HG03064 (cell line): ENCODE data around the gene ARPC1B.
"Not testable (repeated sequence)": the region's sequence is repeated elsewhere in the genome, so short reads cannot be mapped to it uniquely, and the experiment has no call there.

Source experiments
- ATAC-seq: cut with Tn5 transposase; IDR thresholded peaks from one replicate; pipeline ENCODE4 v1.9.1; 2021; ENCODE audit warnings: low read depth; ENCODE audit not compliant: unreplicated experiment

Gene ARPC1B

DNA sequence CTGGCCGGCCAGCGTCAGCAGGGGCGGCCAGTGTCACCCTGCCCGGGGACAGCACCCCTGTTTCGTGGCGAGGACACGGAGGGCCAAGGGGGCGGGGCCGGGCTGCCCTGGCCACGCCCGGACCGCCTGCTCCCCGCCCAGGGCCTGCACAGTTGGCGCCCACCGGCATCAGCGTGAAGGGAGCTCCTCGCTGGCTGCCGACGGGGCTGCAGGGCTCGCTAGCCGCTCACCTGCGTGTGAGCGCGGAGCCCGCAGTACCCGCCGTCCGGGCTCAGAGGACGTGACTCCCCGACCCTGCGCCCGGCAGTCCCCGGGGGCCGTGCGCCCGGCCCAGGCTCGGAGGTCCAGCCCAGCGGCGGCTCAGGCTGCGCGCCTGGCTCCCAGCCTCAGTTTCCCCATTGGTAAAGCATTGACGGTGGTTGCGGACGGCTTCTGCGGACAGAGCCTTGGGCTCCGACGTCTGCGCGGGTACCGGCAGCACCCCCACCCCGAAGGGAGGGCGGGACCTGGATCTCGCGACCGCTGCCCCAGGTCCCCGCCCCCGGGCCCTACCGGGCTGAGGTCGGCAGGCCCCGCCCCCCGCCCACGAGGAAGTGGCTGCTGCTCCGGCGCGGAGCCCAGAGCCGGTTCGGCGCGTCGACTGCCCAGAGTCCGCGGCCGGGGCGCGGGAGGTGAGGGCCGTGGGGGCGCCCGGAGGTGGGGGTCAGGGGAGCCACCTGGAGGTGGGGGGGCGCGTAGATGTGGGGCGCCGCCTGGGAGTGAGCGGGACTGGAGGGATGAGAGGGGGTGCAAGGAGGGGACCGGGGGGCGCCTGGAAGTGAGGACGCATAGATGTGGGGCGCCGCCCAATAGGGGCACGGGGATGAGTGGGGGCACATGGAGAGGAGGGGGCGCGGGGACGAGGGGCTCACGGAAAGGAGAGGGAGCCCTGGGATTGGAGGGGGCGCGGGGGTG is at the start of gene ARPC1B:
Gene ARPC1B, plus strand, starts transcription at position 620 of the 954 bp plus-strand sequence. CDS start 10,985 bp downstream, outside the sequence.
- peak; percentile 52 for ATAC-seq

DNA sequence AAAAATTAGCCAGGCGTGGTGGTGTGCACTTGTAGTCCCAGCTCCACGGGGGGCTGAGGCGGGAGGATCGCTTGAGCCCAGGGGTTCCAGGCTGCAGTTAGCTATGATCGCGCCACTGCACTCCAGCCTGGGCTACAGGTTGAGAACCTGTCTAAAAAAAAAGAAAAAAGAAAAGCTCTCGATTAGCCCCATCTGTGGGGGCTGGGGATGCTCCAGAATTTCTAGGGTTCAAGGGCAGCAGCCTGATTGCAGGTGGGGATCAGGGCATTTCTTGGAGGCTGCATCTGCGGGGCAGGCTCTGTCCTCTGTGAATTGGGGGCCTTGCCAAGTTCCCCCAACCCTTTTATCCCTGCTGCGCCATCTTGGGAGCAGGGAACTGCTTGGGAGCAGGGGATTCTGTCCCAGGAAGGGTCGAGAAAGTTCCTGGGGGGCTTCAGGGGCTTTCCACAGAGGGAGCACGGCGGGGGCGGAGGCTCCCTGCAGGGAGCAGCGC is 49.5 kb upstream of the ARPC1B start:
- ATAC-seq, result no peak

DNA sequence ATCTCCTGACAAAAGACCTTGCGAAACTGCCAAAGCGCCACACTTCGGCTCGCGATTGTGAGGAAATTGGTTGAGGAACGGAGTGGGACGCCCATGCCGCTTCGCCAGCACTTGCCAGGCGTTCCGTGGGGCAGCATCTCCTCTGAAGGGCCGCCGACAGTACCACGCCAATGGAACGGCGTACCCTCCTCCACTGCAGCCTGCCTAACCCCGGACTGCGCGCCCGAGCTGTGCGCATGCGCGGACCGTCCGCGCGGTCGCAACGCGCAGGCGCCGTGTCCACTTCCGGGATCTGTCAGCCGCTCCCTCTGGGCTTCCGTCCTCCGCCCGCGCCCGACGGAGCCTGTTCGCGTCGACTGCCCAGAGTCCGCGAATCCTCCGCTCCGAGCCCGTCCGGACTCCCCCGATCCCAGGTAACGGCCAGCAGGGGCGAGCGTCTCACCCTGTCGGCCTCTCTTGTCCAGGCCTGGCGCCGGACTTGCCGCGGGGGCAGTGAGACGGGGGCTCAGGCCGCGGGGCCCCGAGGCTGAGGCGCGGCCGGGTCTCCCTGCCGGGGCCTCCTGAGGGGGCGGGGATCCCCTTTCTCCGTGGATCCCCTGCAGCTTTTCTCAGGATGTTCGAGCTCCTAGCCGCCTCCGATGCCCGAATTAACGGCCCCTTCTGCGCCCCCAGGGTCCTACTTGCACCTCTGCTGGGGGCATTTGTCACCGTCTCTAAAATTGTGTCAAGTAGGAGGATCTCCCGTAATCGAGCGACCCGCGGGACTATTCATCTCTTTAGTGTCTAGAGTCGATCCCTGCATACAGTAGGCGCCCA is 48.7 kb upstream of the ARPC1B start, which contains the start of gene ARPC1A:
Gene ARPC1A, plus strand, starts transcription at position 307 of the 816 bp plus-strand sequence. CDS start 7,456 bp downstream, outside the sequence.
- peak; percentile 80 for ATAC-seq

DNA sequence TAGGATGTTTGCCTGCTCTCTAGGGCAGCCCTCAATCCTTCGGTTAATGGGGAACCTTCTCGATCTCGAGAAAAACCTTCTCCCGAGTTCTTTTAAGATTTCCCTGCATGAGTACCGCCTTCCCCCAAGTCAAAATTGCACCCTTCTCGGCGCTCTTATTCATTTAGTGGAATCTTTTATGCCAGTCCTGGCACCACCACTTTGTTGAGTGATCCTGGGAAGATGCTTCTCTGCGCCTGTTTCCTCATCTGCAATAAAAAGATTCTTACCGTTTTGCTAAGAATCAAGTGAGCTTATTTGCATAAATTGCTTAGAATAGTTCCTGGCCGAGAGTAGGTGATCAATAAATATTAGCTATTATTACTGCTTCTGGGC is 48.1 kb upstream of the ARPC1B start:
- no peak for ATAC-seq

DNA sequence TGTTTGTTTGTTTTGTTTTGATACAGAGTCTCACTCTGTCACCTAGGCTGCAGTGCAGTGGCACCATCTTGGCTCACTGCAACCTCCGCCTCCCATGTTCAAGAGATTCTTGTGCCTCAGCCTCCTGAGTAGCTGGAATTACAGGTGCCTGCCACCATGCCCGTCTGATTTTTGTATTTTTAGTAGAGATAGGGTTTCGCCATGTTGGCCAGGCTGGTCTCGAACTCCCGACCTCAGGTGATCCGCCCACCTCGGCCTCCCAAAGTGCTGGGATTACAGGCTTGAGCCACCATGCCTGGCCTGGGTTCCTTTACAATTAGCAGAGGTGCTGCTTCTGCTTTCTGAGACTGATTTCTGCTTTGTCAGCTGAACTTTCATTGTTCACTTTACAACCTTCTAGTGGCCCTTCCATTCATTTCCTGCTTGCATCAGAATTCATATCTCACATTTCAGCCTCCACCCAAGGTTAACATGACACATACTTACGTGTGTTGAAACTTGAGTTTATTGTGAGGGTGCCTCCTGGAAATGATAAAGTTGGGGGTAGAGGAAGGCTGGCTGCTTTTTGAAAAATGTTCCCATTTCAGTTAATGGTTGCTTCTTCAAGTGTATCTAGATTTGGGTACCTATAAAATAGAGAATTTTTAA is 44.1 kb upstream of the ARPC1B start:
- ATAC-seq, result not testable (repeated sequence)

DNA sequence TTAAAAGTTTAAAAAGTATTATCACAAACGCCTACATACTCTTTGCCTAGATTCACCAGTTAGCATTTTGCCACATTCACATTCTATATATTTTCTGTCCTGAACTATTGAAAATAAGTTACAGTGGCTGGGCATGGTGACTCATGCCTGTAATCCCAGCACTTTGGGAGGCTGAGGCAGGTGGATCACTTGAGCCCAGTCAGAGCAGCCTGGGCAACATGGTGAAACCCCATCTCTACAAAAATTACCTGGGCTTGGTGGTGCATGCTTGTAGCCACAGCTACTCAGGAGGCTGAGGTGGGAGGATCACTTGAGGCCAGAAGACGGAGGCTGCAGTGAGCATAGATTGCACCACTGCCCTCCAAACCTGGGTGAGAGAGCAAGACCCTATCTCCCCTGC is 43.5 kb upstream of the ARPC1B start:
- no peak for ATAC-seq

DNA sequence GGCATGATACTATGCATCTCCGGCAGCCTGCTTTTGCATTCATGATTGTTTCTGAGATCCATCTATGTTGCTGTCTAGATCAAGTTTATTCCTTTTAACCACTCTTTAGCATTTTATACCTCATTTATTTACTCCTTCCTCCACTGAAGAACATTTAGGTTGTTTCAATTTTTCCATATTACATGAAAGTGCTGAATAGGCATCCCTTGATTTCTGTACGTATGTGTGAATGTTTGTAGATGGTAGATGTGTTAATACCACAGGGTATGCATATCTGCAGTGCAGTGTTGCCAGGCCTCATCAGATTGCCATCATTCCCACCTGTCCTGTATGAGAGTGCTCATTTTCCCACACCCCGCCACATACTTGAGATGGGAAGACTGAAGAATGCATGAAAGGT is 34.9 kb upstream of the ARPC1B start:
- ATAC-seq, result no peak

DNA sequence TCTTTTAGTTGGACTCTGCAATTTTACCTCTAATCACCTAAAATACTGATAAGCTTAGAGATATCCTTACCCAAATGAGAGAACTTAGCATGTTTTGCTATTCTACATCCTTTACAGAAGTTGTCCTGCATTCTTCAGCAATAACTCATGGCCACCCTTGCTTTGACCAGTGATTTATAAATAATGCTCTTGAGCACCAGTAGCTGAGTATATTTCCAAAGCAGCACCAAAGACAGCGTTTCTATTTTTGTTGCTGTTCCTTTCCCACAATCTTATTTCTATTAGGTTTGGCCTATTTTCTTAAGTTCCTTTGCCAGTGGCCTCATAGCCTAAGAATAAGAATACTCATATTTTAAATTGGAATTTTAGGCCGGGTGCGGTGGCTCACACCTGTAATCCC is 33.9 kb upstream of the ARPC1B start:
- no peak for ATAC-seq

DNA sequence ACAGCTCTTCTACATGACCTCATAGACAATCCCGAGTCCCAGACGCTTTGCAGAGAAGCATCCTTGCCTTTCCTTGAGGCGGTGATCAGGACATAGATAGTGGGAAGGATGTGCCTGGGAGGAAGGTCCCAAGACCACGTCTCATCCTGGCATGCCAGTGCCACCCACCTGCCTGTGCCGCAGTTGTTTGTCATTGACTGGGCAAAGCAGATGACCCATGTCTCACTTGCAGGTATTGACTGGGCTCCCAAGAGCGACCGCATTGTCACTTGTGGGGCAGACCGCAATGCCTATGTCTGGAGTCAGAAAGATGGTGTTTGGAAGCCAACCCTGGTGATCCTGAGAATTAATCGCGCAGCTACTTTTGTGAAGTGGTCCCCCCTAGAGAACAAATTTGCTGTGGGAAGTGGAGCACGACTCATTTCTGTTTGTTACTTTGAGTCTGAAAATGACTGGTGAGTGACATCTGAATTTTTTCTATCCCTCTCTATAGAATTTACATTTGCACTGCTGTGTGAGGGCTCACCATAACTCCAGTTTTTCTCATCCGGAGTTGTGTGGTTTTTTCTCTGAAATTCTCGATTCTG is 30.4 kb upstream of the ARPC1B start:
- ATAC-seq, result no peak

DNA sequence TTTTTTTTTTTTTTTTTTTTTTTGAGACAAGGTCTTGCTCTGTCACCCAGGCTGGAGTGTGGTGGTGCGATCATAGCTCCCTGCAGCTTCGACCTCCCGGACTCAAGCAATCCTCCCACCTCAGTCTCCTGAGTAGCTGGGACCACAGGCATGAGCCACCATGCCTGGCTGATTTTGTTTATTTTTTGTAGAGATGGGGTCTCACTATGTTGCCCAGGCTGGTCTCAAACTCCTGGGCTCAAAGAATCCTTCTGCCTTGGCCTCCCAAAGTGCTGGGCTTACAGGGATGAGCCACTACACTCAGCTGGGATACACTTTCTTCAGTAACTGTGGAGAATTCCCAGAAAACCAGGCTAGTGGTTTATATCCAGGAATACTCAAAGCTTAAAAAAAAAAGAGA is 23.9 kb upstream of the ARPC1B start:
- ATAC-seq, result not testable (repeated sequence)

DNA sequence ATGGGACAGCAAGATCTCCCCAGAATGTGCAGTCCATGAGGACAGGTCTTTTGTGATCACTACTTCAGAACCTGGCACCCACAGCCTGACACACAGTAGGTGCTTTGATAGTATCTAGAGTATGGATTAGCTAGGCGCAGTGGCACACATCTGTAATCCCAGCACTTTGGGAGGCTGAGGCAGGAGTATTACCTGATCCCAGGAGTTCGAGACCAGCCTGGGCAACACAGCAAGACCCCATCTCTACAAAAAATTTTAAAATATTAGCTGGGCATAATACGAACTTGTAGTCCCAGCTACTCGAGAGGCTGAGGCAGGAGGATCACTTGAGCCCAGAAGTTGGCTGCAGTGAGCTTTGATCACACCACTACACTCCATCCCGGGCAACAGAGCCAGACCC is 22.3 kb upstream of the ARPC1B start:
- no peak for ATAC-seq

DNA sequence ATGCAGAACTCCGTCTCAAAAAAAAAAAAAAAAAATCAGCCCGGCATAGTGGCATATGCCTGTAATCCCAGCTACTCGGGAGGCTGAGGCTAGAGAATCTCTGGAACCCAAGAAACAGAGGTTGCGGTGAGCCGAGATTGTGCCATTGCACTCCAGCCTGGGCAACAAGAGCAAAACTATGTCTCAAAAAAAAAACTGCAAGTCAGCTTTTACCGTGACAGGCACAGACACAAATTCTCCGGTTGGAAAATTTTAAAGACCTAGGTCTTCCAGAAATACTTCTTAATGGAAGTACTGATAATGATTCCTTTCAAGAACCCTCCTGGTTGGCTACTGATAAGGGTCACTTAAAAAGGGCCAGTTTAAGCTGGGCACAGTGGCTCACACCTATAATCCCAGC is 19.4 kb upstream of the ARPC1B start:
- ATAC-seq, result no peak

DNA sequence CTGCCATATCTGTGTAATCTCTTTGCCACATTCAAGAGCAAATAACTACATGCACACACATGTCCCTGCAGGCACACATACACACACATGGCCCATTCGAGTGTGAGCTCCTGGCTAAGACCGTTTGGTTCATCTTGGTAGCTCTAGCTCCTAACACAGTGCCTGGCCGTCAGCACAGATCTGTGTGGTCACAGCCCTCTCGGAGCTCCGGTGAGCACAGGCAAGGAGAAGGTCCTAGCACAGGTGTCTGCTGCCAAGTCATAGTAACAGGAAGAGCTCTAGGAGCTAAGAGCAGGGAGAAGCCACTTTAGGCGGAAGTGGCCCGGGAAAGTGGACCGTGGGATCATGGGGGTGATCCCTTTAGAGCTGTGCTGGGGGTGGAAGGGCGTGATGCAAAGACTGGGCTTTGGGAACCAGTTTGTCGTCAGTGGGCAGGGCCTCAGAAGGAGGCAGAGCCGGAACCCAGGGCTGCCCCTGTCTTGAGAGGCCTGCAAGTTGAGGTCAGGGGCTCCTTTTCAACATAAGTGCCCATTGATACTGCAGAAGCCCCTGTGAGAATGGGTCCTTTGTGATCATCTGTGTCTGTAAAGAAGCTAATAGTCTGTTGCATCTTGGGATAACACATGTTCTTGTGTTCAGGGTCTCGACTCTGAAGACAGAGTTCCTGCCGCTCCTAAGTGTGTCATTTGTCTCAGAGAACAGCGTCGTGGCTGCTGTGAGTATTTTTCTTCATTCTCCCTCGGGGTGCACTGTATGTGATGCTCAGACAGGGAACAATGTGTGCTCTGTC is 16.6 kb upstream of the ARPC1B start:
- ATAC-seq, result no peak

DNA sequence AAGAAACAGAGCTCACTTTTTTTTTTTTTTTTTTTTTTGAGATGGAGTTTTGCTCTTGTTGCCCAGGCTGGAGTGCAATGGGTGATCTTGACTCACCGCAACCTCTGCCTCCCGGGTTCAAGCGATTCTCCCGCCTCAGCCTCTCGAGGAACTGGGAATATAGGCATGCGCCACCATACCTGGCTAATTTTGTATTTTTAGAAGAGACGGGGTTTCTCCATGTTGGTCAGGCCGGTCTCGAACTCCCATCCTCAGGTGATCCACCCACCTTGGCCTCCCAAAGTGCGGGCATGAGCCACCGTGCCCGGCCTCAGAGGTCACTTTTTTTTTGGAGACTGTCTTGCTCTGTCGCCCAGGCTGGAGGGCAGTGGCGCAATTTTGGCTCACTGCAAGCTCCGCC is 16.0 kb upstream of the ARPC1B start:
- not testable (repeated sequence) for ATAC-seq

DNA sequence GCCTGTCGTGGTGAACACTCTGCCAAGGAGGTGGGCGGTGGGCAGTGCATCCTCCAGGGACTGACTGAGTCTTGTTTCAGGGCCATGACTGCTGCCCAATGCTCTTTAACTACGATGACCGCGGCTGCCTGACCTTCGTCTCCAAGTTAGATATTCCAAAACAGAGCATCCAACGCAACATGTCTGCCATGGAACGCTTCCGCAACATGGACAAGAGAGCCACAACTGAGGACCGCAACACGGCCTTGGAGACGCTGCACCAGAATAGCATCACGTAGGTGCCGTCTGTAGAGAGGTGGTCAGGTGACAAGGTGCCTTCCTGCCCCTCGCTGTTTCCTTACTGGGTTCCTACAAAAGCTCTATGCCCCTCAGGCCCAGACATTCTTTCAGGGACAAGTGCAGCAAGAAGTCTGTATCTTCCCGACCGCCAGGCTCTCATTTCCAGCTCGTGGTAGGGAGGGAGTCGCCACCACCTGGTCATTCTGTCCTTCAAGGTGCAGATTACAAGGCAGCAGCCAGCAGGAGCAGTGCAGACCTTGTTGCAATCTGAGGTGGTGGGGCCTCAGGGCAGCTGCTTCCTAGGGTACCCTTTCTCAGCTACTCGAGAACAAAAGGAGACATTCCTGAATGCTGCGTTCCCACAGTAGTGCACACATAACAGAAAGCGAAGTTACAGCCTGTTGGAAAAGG is 14.9 kb upstream of the ARPC1B start:
- no peak for ATAC-seq

DNA sequence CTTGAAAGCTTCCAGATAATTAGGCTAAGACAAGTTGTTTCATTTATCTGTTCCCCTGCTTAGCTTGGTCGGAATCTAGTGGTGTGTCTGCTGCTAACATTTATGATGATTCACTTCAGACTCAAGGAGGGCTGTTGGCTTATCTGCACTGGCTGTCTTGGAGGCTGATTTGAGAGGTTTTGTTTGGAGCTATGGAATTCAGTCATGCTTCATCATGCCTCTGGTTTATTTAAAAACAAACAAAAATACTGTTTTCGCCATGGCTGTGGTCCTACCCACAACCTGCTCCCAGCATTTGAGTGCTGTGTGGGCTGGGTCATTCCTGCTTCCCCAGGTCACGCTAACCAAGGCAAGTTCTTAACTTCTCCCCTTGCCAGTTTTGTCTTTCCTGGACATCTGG is 11.7 kb upstream of the ARPC1B start:
- ATAC-seq, result no peak

DNA sequence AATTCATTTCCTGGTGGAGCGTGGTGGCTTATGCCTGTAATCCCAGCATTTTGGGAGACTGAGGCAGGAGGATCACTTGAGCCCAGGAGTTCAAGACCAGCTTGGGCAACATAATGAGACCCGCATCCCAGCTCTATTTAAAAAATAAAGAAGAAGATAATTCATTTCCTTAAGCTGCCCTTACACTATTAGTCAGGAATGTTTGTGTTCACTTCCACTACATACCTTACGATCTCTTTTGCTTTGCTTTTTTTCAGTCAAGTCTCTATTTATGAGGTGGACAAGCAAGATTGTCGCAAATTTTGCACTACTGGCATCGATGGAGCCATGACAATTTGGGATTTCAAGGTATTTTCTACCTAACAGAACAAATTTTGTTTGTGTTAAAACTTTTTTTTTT is 11.2 kb upstream of the ARPC1B start:
- no peak for ATAC-seq

DNA sequence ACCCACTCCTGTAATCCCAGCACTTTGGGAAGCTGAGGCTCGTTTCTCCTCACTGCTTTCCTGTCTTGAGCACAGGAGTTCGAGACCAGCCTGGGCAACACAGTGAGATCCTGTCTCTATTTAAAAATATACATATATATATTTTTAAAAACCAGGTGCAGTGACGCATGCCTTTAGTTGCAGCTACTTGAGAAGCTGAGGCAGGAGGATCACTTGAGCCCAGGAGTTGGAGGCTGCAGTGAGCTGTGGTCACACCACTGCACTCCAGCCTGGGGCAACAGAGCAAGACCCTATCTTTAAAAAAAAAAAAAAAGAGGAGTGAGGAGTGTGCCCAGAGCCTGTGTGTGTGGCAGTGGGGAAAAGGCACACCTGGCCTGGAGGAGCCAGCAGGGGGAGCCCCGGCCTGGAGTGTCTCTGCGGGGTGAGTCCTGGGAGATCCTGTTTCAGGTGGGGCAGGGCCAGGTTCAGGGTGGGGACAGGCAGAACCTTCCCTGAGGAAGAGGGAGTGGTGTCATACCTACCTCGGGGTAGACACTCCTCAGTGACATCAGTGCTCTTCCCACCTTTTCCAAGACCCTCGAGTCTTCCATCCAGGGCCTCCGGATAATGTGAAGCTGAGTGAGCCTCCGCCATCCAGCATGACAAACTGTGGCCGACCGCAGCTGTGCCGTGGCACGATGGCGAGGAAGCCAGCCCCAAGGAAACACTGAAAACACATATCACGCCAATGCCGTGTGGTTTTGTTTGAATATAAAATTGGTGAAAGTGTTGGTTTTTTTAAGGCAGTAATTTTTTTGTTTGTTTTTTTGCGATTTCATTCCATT is 9.0 kb upstream of the ARPC1B start:
- no peak for ATAC-seq
